ENCODE data around the gene DNAJB2.

DNA sequence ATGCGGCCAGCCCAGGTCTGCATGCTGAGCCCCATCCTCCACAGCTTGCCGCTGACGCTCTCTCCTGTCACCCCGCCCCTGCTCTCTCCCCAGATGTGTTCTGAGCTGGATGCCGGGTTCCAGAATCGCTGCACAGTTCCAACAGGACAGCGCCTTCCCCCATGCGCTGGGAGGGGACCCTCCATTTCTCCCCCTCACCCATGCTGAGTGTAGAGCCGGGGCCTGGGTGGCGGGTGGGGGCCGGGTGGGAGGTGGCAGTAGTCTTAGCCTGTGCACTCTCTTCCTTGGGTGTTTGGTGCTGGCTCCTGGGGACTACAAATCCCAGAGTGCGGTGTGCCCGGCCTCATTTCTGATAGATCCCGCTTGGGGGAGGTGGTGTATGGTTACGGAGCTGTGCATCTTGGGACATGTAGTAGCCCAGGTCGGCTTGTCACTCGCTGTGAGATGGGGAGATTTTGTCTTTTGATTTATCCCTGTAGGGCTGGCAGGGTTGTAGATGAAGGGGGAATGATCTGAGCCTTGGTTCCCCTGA is 6.8 kb downstream of the DNAJB2 start:
- TF ChIP-seq, protein P1, sequence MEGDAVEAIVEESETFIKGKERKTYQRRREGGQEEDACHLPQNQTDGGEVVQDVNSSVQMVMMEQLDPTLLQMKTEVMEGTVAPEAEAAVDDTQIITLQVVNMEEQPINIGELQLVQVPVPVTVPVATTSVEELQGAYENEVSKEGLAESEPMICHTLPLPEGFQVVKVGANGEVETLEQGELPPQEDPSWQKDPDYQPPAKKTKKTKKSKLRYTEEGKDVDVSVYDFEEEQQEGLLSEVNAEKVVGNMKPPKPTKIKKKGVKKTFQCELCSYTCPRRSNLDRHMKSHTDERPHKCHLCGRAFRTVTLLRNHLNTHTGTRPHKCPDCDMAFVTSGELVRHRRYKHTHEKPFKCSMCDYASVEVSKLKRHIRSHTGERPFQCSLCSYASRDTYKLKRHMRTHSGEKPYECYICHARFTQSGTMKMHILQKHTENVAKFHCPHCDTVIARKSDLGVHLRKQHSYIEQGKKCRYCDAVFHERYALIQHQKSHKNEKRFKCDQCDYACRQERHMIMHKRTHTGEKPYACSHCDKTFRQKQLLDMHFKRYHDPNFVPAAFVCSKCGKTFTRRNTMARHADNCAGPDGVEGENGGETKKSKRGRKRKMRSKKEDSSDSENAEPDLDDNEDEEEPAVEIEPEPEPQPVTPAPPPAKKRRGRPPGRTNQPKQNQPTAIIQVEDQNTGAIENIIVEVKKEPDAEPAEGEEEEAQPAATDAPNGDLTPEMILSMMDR (IDR thresholded peaks at IDR 0.05; ENCODE audit: low read depth, low read length): no peak
- TF ChIP-seq POLR2A (IDR thresholded peaks at IDR 0.05; ENCODE audit: extremely low read depth, insufficient read length) (no peak), MYC (IDR thresholded peaks at IDR 0.05; ENCODE audit: low read depth, low read length) (no peak)
